Uterus (tissue), 4 donors: ENCODE results near the gene GLI1. TPM values are rescaled to one million over a fixed set of nuclear protein-coding genes. Genes with fewer than 3 reads are reported as not detected.

Experiments used
- DNase-seq, 2 donors: peaks; one replicate each; pipeline ENCODE4 v3.0.0-alpha.2; 2019 to 2020
- H3K27ac ChIP-seq, 2 donors: fragments of 200-600 bp; sonication (generic); 1 replicate in 1 of 2; 2 replicates in 1 of 2; pipeline ENCODE4 v1.5.1; 2016 to 2018
- H3K27me3 ChIP-seq, 2 donors: fragments of 200-600 bp; sonication (generic); one replicate each; pipeline ENCODE4 v1.5.1; 2018 to 2019; ENCODE audit warnings: control low read depth in 1 of 2
- H3K36me3 ChIP-seq, 2 donors: fragments of 200-600 bp; sonication (generic); one replicate each; pipeline ENCODE4 v1.5.1; 2019; ENCODE audit warnings: control low read depth in 1 of 2
- H3K4me1 ChIP-seq, 2 donors: fragments of 200-600 bp; sonication (generic); one replicate each; pipeline ENCODE4 v1.5.1; 2018 to 2019; ENCODE audit warnings: control low read depth in 1 of 2
- H3K4me3 ChIP-seq, 2 donors: fragments of 200-600 bp; sonication (generic); 1 replicate in 1 of 2; 2 replicates in 1 of 2; pipeline ENCODE4 v1.5.1; 2018 to 2019; ENCODE audit warnings: mild to moderate bottlenecking in 1 of 2
- H3K9me3 ChIP-seq, 2 donors: fragments of 200-600 bp; sonication (generic); one replicate each; pipeline ENCODE4 v1.5.1; 2019; ENCODE audit warnings: control low read depth in 1 of 2
- CTCF ChIP-seq, 4 experiments: fragments of 200-600 bp in 2 of 4; fragments of 450-650 bp in 2 of 4; sonication (generic) in 2 of 4; IDR thresholded peaks; one replicate each; pipeline ENCODE4 v1.5.1; 2016 to 2019; ENCODE audit warnings: antibody characterized with exemption in 4 of 4, mild to moderate bottlenecking in 2 of 4, moderate library complexity in 1 of 4
- POLR2A ChIP-seq, 2 donors: fragments of 450-650 bp; IDR thresholded peaks; one replicate each; pipeline ENCODE4 v1.6.1; 2016; ENCODE audit warnings: antibody characterized with exemption in 2 of 2, mild to moderate bottlenecking in 1 of 2, moderate library complexity in 1 of 2
- intact Hi-C: fragments of 100-400 bp; cut with DNase I; formaldehyde crosslinking; loops from one replicate; pipeline ENCODE4 v1.15.1; 2023; ENCODE audit warnings: low total_unique reads
- total RNA-seq, 4 donors: library from RNA; depleted of rRNA in 3 of 4; stranded (reverse); fragments of >200 nt in 3 of 4; gene quantifications; one replicate each; pipeline versions ENCODE4 v1.1.0 to v1.2.4, GENCODE V29; 2014 to 2023
- donor health status: DM: yes; HTN: yes; CAD: no.

The GLI1 gene
- total RNA-seq, 4 donors from 2014 or later: 6.1 to 6.6 TPM; not detected in 2

DNA sequence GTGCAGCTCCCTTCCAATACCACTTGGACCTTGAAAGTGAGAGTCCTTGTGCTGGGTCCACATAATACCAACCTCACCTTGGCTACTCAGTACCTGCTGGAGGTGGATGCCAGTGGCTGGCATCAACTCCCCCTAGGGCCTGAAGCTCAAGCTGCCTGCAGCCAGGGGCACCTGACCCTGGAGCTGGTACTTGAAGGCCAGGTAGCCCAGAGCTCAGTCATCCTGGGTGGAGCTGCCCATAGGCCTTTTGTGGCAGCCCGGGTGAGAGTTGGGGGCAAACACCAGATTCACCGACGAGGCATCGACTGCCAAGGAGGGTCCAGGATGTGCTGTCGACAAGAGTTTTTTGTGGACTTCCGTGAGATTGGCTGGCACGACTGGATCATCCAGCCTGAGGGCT is 10.2 kb upstream of the GLI1 start:
- Histone ChIP-seq H3K4me1 (peaks cover 0 to 7% of the 10 kb centered on the region in 2 donors), H3K4me3 (no peak overlapping the region), H3K27me3 (no peaks in the 10 kb centered on the region), H3K9me3 (no peaks in the 10 kb centered on the region), H3K27ac (no peak overlapping the region), H3K36me3 (no peaks in the 10 kb centered on the region)
- TF ChIP-seq CTCF (IDR thresholded peaks at IDR 0.05) (no peak), POLR2A (IDR thresholded peaks at IDR 0.05) (no peak)
- no peak for DNase-seq
- intact Hi-C loops: no loop called here

DNA sequence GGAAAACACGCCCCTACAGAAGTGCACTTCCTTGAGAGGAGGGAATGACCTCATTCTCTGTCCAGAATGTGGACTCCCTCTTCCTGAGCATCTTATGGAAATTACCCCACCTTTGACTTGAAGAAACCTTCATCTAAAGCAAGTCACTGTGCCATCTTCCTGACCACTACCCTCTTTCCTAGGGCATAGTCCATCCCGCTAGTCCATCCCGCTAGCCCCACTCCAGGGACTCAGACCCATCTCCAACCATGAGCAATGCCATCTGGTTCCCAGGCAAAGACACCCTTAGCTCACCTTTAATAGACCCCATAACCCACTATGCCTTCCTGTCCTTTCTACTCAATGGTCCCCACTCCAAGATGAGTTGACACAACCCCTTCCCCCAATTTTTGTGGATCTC is 9.5 kb upstream of the GLI1 start:
- intact Hi-C loops: no loop called here

DNA sequence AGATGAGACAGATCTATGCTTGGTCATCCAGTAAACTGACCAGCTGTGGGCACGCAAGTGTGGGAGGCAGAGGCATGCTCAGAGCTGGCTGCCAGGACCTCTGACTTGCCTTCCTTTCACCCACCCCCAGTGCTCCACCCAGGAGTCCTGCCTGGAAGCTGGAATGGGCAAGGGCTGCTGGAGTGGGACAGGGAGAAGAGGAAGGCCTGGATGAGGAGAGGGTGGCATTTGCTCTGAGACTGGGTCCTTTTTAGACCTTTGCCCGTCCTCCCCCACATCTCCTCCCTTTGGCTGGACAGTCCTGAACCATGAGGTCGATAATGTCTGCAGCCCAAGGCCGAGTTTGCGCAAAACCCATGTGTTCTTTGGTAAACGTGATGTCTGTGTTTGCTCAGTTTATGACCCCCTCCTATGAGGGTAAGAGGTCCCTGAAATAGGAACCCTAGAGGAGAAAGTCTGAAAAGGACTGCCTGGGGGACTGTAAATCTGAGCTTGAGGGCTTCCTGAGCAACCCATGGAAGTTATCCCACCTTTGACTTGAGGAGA is 8.3 kb upstream of the GLI1 start:
- no peaks in the 10 kb centered on the region for H3K9me3 ChIP-seq
- TF ChIP-seq CTCF (IDR thresholded peaks at IDR 0.05) (no peak), POLR2A (IDR thresholded peaks at IDR 0.05) (no peak)
- no peaks in the 10 kb centered on the region for H3K27me3 ChIP-seq
- H3K4me3 ChIP-seq: no peak overlapping the region
- H3K36me3 ChIP-seq: no peaks in the 10 kb centered on the region
- H3K27ac ChIP-seq: no peak overlapping the region
- peaks cover 0 to 7% of the 10 kb centered on the region in 2 donors for H3K4me1 ChIP-seq
- no peak for DNase-seq
- intact Hi-C loops: no loop called here

More for the DNA sequence above, 9.5 kb upstream of the GLI1 start:
- H3K27ac ChIP-seq: no peak overlapping the region
- DNase-seq: no peak
- H3K27me3 ChIP-seq: no peaks in the 10 kb centered on the region
- H3K9me3 ChIP-seq: no peaks in the 10 kb centered on the region
- peaks cover 0 to 7% of the 10 kb centered on the region in 2 donors for H3K4me1 ChIP-seq
- H3K36me3 ChIP-seq: no peaks in the 10 kb centered on the region
- TF ChIP-seq CTCF (IDR thresholded peaks at IDR 0.05): no peak
- TF ChIP-seq POLR2A (IDR thresholded peaks at IDR 0.05): no peak
- no peak overlapping the region for H3K4me3 ChIP-seq

GRCh38 chr12:57452181-57452936 is 7.2 kb upstream of the GLI1 start:
- H3K9me3 ChIP-seq: no peaks in the 10 kb centered on the region
- DNase-seq: no peak
- intact Hi-C loops: no loop called here
- H3K4me1 ChIP-seq: peaks cover 0 to 7% of the 10 kb centered on the region in 2 donors
- no peaks in the 10 kb centered on the region for H3K27me3 ChIP-seq
- peak overlapping the region; percentile 27 to 57 for H3K27ac ChIP-seq
- H3K36me3 ChIP-seq: no peaks in the 10 kb centered on the region
- TF ChIP-seq CTCF (IDR thresholded peaks at IDR 0.05) (no peak), POLR2A (IDR thresholded peaks at IDR 0.05) (no peak)
- H3K4me3 ChIP-seq: no peak overlapping the region

GRCh38 chr12:57452937-57453509 is 6.6 kb upstream of the GLI1 start:
- Histone ChIP-seq H3K4me1 (peaks cover 0 to 7% of the 10 kb centered on the region in 2 donors), H3K27me3 (no peaks in the 10 kb centered on the region), H3K27ac (peak overlapping the region in 1 of 2 donors; percentile 57), H3K4me3 (no peak overlapping the region), H3K9me3 (no peaks in the 10 kb centered on the region), H3K36me3 (no peaks in the 10 kb centered on the region)
- intact Hi-C loops: no loop called here
- DNase-seq: peak; percentile 72 to 75
- TF ChIP-seq CTCF (IDR thresholded peaks at IDR 0.05) (peak; percentile 85 to 90 (median 88)), POLR2A (IDR thresholded peaks at IDR 0.05) (no peak)
